H1 (cell line): ENCODE results near the gene HERC4. TPM values are rescaled to one million over a fixed set of nuclear protein-coding genes. Genes with fewer than 3 reads are reported as not detected.

ENCODE experiments used
- CTCF ChIA-PET: fragments of 300-600 bp; sonication (Branson Sonifier 250); formaldehyde crosslinking; loops from one replicate; lab custom pipeline; 2021; ENCODE audit not compliant: partially characterized antibody; lab: Charles Lee
- POLR2A ChIA-PET: fragments of 300-600 bp; sonication (Branson Sonifier 250); formaldehyde crosslinking; loops from one replicate; lab custom pipeline; 2021; ENCODE audit warnings: inconsistent platforms; ENCODE audit not compliant: partially characterized antibody; lab: Charles Lee
- DNase-seq, 2 experiments: peaks; one replicate each; pipeline versions ENCODE4 v3.0.0 to v3.0.0-alpha.2; 2010 to 2022; ENCODE audit warnings: low spot score in 2 of 2, low read depth in 1 of 2, mixed read lengths in 1 of 2
- FAIRE-seq: peaks from 2 replicates; lab custom pipeline; 2011; peaks lifted over from hg19 to GRCh38; lab: Jason Lieb, UNC
- H2AFZ ChIP-seq: 2 replicates; pipeline ENCODE4 v1.8.1; 2012; ENCODE audit warnings: low read length, inconsistent platforms
- H2AK5ac ChIP-seq: 2 replicates; pipeline ENCODE4 v1.6.1; 2013; ENCODE audit warnings: low read depth, low read length
- H2BK120ac ChIP-seq: replicated peaks from 2 replicates; pipeline ENCODE3; 2013; ENCODE audit warnings: low read depth, low read length, inconsistent platforms
- H2BK12ac ChIP-seq: 2 replicates; pipeline ENCODE4 v1.6.1; 2013; ENCODE audit warnings: low read depth, low read length
- H2BK15ac ChIP-seq: 2 replicates; pipeline ENCODE4 v1.6.1; 2013; ENCODE audit warnings: low read length
- H2BK20ac ChIP-seq: 2 replicates; pipeline ENCODE4 v1.6.1; 2013; ENCODE audit warnings: low read length
- H2BK5ac ChIP-seq: 2 replicates; pipeline ENCODE4 v1.6.1; 2013; ENCODE audit warnings: low read depth, low read length
- H3K14ac ChIP-seq: 2 replicates; pipeline ENCODE4 v1.6.1; 2013; ENCODE audit warnings: inconsistent platforms; ENCODE audit not compliant: insufficient read length
- H3K18ac ChIP-seq: 2 replicates; pipeline ENCODE4 v1.6.1; 2013; ENCODE audit warnings: low read length; ENCODE audit errors: extremely low read depth
- H3K23ac ChIP-seq: 2 replicates; pipeline ENCODE4 v1.6.1; 2013; ENCODE audit warnings: inconsistent platforms; ENCODE audit not compliant: insufficient read length
- H3K23me2 ChIP-seq: 2 replicates; pipeline ENCODE4 v1.6.1; 2013; ENCODE audit warnings: low read depth, low read length
- H3K27ac ChIP-seq: 2 replicates; pipeline ENCODE4 v1.6.1; 2011; ENCODE audit warnings: low read depth, low read length, inconsistent platforms
- H3K27me3 ChIP-seq, 4 experiments: replicated peaks in 1 of 4; 1 replicate in 1 of 4; 2 replicates in 3 of 4; pipeline versions ENCODE4 v1.6.1 to v1.8.1; 2011 to 2013; ENCODE audit warnings: low read length in 3 of 4, mild to moderate bottlenecking in 3 of 4, inconsistent platforms in 2 of 4, mixed read lengths in 2 of 4, moderate library complexity in 1 of 4; ENCODE audit not compliant: control insufficient read depth in 3 of 4, insufficient read depth in 3 of 4; ENCODE audit errors: extremely low read depth in 1 of 4
- H3K36me3 ChIP-seq, 4 experiments: 2 replicates each; pipeline versions ENCODE4 v1.6.1 to v1.8.1; 2011 to 2013; ENCODE audit warnings: mild to moderate bottlenecking in 4 of 4, low read length in 3 of 4, moderate library complexity in 2 of 4, control low read depth in 1 of 4, inconsistent platforms in 1 of 4; ENCODE audit not compliant: insufficient read depth in 4 of 4, control insufficient read depth in 2 of 4
- H3K4ac ChIP-seq: replicated peaks from 2 replicates; pipeline ENCODE3; 2013; ENCODE audit warnings: low read length, low read depth, mixed read lengths, inconsistent platforms; ENCODE audit not compliant: insufficient read length
- H3K4me1 ChIP-seq, 4 experiments: replicated peaks in 1 of 4; 1 replicate in 1 of 4; 2 replicates in 3 of 4; pipeline versions ENCODE4 v1.6.1 to v1.8.1; 2011 to 2013; ENCODE audit warnings: low read length in 3 of 4, inconsistent platforms in 2 of 4, mixed read lengths in 1 of 4; ENCODE audit not compliant: insufficient read depth in 4 of 4, control insufficient read depth in 3 of 4
- H3K4me2 ChIP-seq, 2 experiments: 2 replicates each; pipeline versions ENCODE4 v1.6.1 to v1.8.1; 2011 to 2013; ENCODE audit warnings: low read depth in 2 of 2, low read length in 2 of 2, control low read depth in 1 of 2, inconsistent platforms in 1 of 2, mild to moderate bottlenecking in 1 of 2; ENCODE audit not compliant: insufficient read depth in 1 of 2
- H3K4me3 ChIP-seq, 4 experiments: fragments of 200-600, 300-600 bp in 1 of 4; sonication (generic), shearing (Covaris generic), sonication (Bioruptor Twin) in 1 of 4; 2 replicates each; pipeline versions ENCODE4 v1.5.1 to v1.8.1; 2011 to 2016; ENCODE audit warnings: low read length in 4 of 4, low read depth in 3 of 4, control low read depth in 2 of 4, inconsistent platforms in 2 of 4, mild to moderate bottlenecking in 2 of 4, mixed read lengths in 1 of 4, moderate library complexity in 1 of 4; ENCODE audit not compliant: insufficient read depth in 2 of 4; ENCODE audit errors: extremely low read depth in 1 of 4
- H3K56ac ChIP-seq: replicated peaks from 2 replicates; pipeline ENCODE3; 2013; ENCODE audit warnings: low read depth, mild to moderate bottlenecking, mixed read lengths, low read length, inconsistent platforms; ENCODE audit not compliant: insufficient read length
- H3K79me1 ChIP-seq: 2 replicates; pipeline ENCODE4 v1.6.1; 2013; ENCODE audit warnings: low read depth, low read length, control low read depth
- H3K79me2 ChIP-seq, 2 experiments: 2 replicates each; pipeline versions ENCODE4 v1.6.1 to v1.8.1; 2012 to 2013; ENCODE audit warnings: low read length in 2 of 2, mild to moderate bottlenecking in 2 of 2, inconsistent platforms in 1 of 2; ENCODE audit not compliant: insufficient read depth in 2 of 2, control insufficient read depth in 1 of 2
- H3K9ac ChIP-seq, 4 experiments: replicated peaks in 1 of 4; 1 replicate in 1 of 4; 2 replicates in 3 of 4; pipeline versions ENCODE4 v1.6.1 to v1.8.1; 2011 to 2013; ENCODE audit warnings: low read depth in 3 of 4, low read length in 3 of 4, control low read depth in 2 of 4, mild to moderate bottlenecking in 2 of 4, moderate library complexity in 2 of 4, inconsistent platforms in 1 of 4; ENCODE audit errors: extremely low read depth in 1 of 4
- H3K9me3 ChIP-seq, 2 experiments: 2 replicates each; pipeline versions ENCODE4 v1.6.1 to v1.8.1; 2012 to 2013; ENCODE audit warnings: mild to moderate bottlenecking in 2 of 2, moderate library complexity in 2 of 2, control low read depth in 1 of 2, inconsistent platforms in 1 of 2, low read depth in 1 of 2, low read length in 1 of 2, mixed read lengths in 1 of 2; ENCODE audit not compliant: insufficient read depth in 2 of 2
- H4K20me1 ChIP-seq, 2 experiments: replicated peaks in 1 of 2; 2 replicates each; pipeline versions ENCODE3 to v1.8.1; 2011 to 2013; ENCODE audit warnings: inconsistent platforms in 2 of 2, low read length in 2 of 2, mild to moderate bottlenecking in 1 of 2; ENCODE audit not compliant: insufficient read depth in 2 of 2, control insufficient read depth in 1 of 2
- H4K5ac ChIP-seq: 2 replicates; pipeline ENCODE4 v1.6.1; 2013; ENCODE audit warnings: low read length, low read depth, mixed read lengths, inconsistent platforms; ENCODE audit not compliant: insufficient read length
- H4K8ac ChIP-seq: 2 replicates; pipeline ENCODE4 v1.8.0; 2013; ENCODE audit warnings: mild to moderate bottlenecking, moderate library complexity, low read length, inconsistent platforms; ENCODE audit not compliant: insufficient read depth; ENCODE audit errors: extremely low read depth
- H4K91ac ChIP-seq: replicated peaks from 2 replicates; pipeline ENCODE3; 2013; ENCODE audit warnings: low read length, mixed read lengths, inconsistent platforms; ENCODE audit not compliant: insufficient read length
- KDM4A ChIP-seq: IDR thresholded peaks from one replicate; pipeline ENCODE4 v1.7.1; 2012; ENCODE audit warnings: low read depth, mild to moderate bottlenecking, moderate library complexity, low read length, inconsistent platforms; ENCODE audit not compliant: severe bottlenecking
- WGBS, 2 experiments: shearing (Covaris generic) in 1 of 2; methylation state at CpG; one replicate each; pipeline versions ENCODE4 v1.1.6 to v1.1.7; 2013 to 2015; ENCODE audit warnings: low lambda C conversion rate in 2 of 2, mixed read lengths in 2 of 2, inconsistent platforms in 1 of 2, low coverage in 1 of 2, missing lambda C conversion rate in 1 of 2; ENCODE audit not compliant: insufficient replicate concordance in 2 of 2, insufficient coverage in 1 of 2, insufficient read length in 1 of 2; ENCODE audit errors: extremely low coverage in 1 of 2, missing lambda C conversion rate in 1 of 2; 5-methylcytosine and 5-hydroxymethylcytosine counted together
- polyA plus RNA-seq, 7 experiments: library from polyadenylated mRNA; depleted of rRNA in 3 of 7; stranded (reverse) in 5 of 7; unstranded in 2 of 7; fragments of >200 nt in 5 of 7; fragments of 200-250 nt in 2 of 7; gene quantifications; 1 replicate in 5 of 7; 2 replicates in 1 of 7; 4 replicates in 1 of 7; pipeline versions ENCODE4 v1.2.1 to v1.2.3, GENCODE V29; 2011 to 2013; ENCODE audit warnings: missing spikeins in 2 of 7, mixed read lengths in 2 of 7
- total RNA-seq: library from RNA; stranded (reverse); fragmentation: NEBNext Ultra II Directional; extraction: Animal tissue kit (Norgen Biotek cat#: 25700); gene quantifications from 2 replicates; pipeline ENCODE4 v1.2.1, GENCODE V29; 2021

The HERC4 gene
- total and polyA plus RNA-seq, 2 of the 8 experiments (the other 6 are each of a cell fraction or from before 2014, with no cell fraction given): 7.5 to 44.0 TPM

GRCh38 chr10:68110027-68110426 lies 34.9 kb upstream of the HERC4 start:
- H4K5ac ChIP-seq: no peak overlapping the region
- ChIA-PET CTCF (interaction anchor here (0.8 to 1.0 kb wide), 2 partner anchors 10 to 14 kb away, joined by 3 read pairs; no protein-coding TSS in a partner anchor), POLR2A (interaction anchor here (0.6 kb wide), 1 partner anchor 10 kb away, joined by 3 read pairs; no protein-coding TSS in a partner anchor)
- H3K14ac ChIP-seq: no peak overlapping the region
- no peak overlapping the region for H2AFZ ChIP-seq
- FAIRE-seq (no peak), DNase-seq (no peak)
- H4K8ac ChIP-seq: no peak overlapping the region
- WGBS, 2 experiments: 88% methylated on average over 2 of the region's 2 CpGs; no CpG with 5 or more reads in 1 of the 2 experiments
- no peak overlapping the region for H2BK5ac ChIP-seq
- H3K56ac ChIP-seq: no peak overlapping the region
- H2BK15ac ChIP-seq: no peak overlapping the region
- H3K4me2 ChIP-seq: no peak overlapping the region
- no peaks in the 10 kb centered on the region for H3K4me1 ChIP-seq
- no peak overlapping the region for H2BK20ac ChIP-seq
- no peaks in the 10 kb centered on the region for H3K27me3 ChIP-seq
- H3K18ac ChIP-seq: no peak overlapping the region
- H3K9me3 ChIP-seq: no peaks in the 10 kb centered on the region
- H3K23me2 ChIP-seq: no peaks in the 10 kb centered on the region
- H3K4ac ChIP-seq: no peak overlapping the region
- no peak overlapping the region for H3K4me3 ChIP-seq
- no peaks in the 10 kb centered on the region for H3K36me3 ChIP-seq
- H2BK12ac ChIP-seq: no peak overlapping the region
- no peak overlapping the region for H3K9ac ChIP-seq
- H2BK120ac ChIP-seq: no peak overlapping the region
- H3K79me1 ChIP-seq: no peaks in the 10 kb centered on the region
- H4K91ac ChIP-seq: no peak overlapping the region
- H3K23ac ChIP-seq: no peak overlapping the region
- no peak overlapping the region for H2AK5ac ChIP-seq
- H3K27ac ChIP-seq: no peak overlapping the region
- no peaks in the 10 kb centered on the region for H4K20me1 ChIP-seq
- no peaks in the 10 kb centered on the region for H3K79me2 ChIP-seq
- TF ChIP-seq KDM4A: no peak
